ENCODE measurements around the gene FBXO15. TPM values are rescaled to one million over a fixed set of nuclear protein-coding genes. Genes with fewer than 3 reads are reported as not detected.

Gene FBXO15
- 0.29 to 1.4 TPM (median 0.57 TPM) in 5 replicates for total RNA-seq (2022; extraction: Qiagen RNA extraction; ENCODE audit: low read depth)

GRCh38 chr18:74147779-74148542, at the start of gene FBXO15, which contains the start of gene TIMM21:
Gene FBXO15 (minus strand): TSS chr18:74147834. CDS start chr18:74147785, 49 bp downstream.
Gene TIMM21 (plus strand): TSS chr18:74148523. CDS start chr18:74148809, 286 bp downstream.

Other genes with a start within 250 kb of the FBXO15 start
- 50.1 to 60.9 TPM (median 56.7 TPM) in 5 replicates for gene TIMM21, start 689 bp upstream of the FBXO15 start, total RNA-seq (2022; extraction: Qiagen RNA extraction; ENCODE audit: low read depth)
- gene CYB5A, start 144.1 kb upstream of the FBXO15 start, total RNA-seq (2022; extraction: Qiagen RNA extraction; ENCODE audit: low read depth): 129 to 140 TPM (median 138 TPM) in 5 replicates
- gene C18orf63, start 168.0 kb upstream of the FBXO15 start, total RNA-seq (2022; extraction: Qiagen RNA extraction; ENCODE audit: low read depth): not detected in 5 replicates

Data from A549 treated with GW870086 at 1 μM for 4 hours (cell line).